ENCODE results near the gene DOCK2.

- TF ChIP-seq CTCF (IDR thresholded peaks at IDR 0.05) (no peak), POLR2A (IDR thresholded peaks at IDR 0.05) (no peak)
Observed at GRCh38 chr5:169694091-169694625, 57.1 kb downstream of the DOCK2 start.

Data from uterus (tissue), 2 donors.